ENCODE data around the gene OGFR.

GRCh38 chr20:62794007-62794724, 10.5 kb upstream of the OGFR start:
- TF ChIP-seq CTCF (conservative IDR thresholded peaks at IDR 0.05) (no peak), EZH2 (IDR thresholded peaks at IDR 0.05; ENCODE audit: low read depth) (no peak)
